ENCODE measurements around the gene COL19A1.

- TF ChIP-seq POLR2A (IDR thresholded peaks at IDR 0.05) = no peak
- TF ChIP-seq CTCF (IDR thresholded peaks at IDR 0.05) = no peak
These were observed 33.8 kb upstream of the COL19A1 start for GRCh38 chr6:69832558-69832957.

All from sigmoid colon (tissue), 3 donors.